Ishikawa (cell line): Measurements from ENCODE around the gene KRTAP10-5.

Source experiments
- EP300 ChIP-seq: IDR thresholded peaks from 2 replicates; pipeline ENCODE4 v1.6.1; 2012; ENCODE audit warnings: borderline replicate concordance
- FOXM1 ChIP-seq: IDR thresholded peaks from 2 replicates; pipeline ENCODE4 v1.6.1; 2012; ENCODE audit warnings: low read depth, borderline replicate concordance
- MAX ChIP-seq: IDR thresholded peaks from 2 replicates; pipeline ENCODE4 v1.6.1; 2012
- TEAD4 ChIP-seq: IDR thresholded peaks from 2 replicates; pipeline ENCODE4 v1.6.1; 2012
- YY1 ChIP-seq: IDR thresholded peaks from 2 replicates; pipeline ENCODE4 v1.6.1; 2012; ENCODE audit warnings: low read depth
- TF ChIP-seq, protein P1 (sequence below): IDR thresholded peaks from 2 replicates; pipeline ENCODE4 v1.6.1; 2012; ENCODE audit warnings: low read depth, mild to moderate bottlenecking

GRCh38 chr21:44625756-44626155 lies 45.4 kb upstream of the KRTAP10-5 start:
- TF ChIP-seq MAX (no peak), TEAD4 (no peak), EP300 (no peak), YY1 (no peak), FOXM1 (no peak)
- TF ChIP-seq, protein P1, sequence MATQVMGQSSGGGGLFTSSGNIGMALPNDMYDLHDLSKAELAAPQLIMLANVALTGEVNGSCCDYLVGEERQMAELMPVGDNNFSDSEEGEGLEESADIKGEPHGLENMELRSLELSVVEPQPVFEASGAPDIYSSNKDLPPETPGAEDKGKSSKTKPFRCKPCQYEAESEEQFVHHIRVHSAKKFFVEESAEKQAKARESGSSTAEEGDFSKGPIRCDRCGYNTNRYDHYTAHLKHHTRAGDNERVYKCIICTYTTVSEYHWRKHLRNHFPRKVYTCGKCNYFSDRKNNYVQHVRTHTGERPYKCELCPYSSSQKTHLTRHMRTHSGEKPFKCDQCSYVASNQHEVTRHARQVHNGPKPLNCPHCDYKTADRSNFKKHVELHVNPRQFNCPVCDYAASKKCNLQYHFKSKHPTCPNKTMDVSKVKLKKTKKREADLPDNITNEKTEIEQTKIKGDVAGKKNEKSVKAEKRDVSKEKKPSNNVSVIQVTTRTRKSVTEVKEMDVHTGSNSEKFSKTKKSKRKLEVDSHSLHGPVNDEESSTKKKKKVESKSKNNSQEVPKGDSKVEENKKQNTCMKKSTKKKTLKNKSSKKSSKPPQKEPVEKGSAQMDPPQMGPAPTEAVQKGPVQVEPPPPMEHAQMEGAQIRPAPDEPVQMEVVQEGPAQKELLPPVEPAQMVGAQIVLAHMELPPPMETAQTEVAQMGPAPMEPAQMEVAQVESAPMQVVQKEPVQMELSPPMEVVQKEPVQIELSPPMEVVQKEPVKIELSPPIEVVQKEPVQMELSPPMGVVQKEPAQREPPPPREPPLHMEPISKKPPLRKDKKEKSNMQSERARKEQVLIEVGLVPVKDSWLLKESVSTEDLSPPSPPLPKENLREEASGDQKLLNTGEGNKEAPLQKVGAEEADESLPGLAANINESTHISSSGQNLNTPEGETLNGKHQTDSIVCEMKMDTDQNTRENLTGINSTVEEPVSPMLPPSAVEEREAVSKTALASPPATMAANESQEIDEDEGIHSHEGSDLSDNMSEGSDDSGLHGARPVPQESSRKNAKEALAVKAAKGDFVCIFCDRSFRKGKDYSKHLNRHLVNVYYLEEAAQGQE: no peak
